Stimulated activated naive CD8-positive, alpha-beta T cell treated with anti-CD3 and anti-CD28 coated beads, Interleukin-15, amount 100 ng/mL, for 72 hours (primary cell): ENCODE measurements around the gene BIRC6.

Source experiments
- ATAC-seq: fragments of 150-1000 bp; cut with Tn5 transposase; 2 replicates; pipeline ENCODE4 v1.10.0; 2021; ENCODE audit warnings: mild to moderate bottlenecking, moderate library complexity
- DNase-seq, 2 donors: peaks; one replicate each; pipeline ENCODE4 v3.0.0; 2021 to 2022
- H3K27ac Mint-ChIP-seq, 2 donors: one replicate each; pipeline ENCODE4 v1.8.0; 2022; ENCODE audit warnings: mild to moderate bottlenecking in 2 of 2, mixed read lengths in 2 of 2, moderate library complexity in 2 of 2
- H3K27me3 Mint-ChIP-seq: one replicate; pipeline ENCODE4 v1.8.0; 2022; ENCODE audit warnings: mixed read lengths
- H3K4me1 Mint-ChIP-seq: one replicate; pipeline ENCODE4 v1.8.0; 2022; ENCODE audit warnings: mild to moderate bottlenecking, mixed read lengths
- H3K4me3 Mint-ChIP-seq, 2 donors: one replicate each; pipeline ENCODE4 v1.8.0; 2022; ENCODE audit warnings: mild to moderate bottlenecking in 2 of 2, mixed read lengths in 2 of 2, moderate library complexity in 1 of 2
- H3K9me3 Mint-ChIP-seq, 2 donors: one replicate each; pipeline ENCODE4 v1.8.0; 2022; ENCODE audit warnings: mixed read lengths in 2 of 2

The BIRC6 gene

DNA sequence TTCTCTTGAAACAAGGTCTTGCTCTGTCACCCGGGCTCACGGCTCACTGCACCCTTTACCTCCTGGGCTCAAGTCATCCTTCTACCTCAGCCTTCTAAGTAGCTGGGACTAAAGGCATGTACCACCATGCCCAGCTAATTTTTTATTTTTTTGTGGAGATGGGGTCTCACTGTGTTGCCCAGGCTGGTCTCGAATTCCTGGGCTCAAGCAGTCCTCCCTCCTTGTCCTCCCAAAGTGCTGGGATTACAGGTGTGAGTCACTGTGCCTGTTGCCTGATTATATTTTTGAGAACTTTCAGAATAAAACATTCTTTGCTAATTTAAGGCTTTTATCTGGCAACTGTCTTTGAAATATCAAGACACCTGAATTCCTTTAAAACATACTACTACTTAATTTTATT is 47.9 kb downstream of the BIRC6 start:
- H3K27me3 Mint-ChIP-seq, result no peaks in the 10 kb centered on the region
- peaks cover 7% of the 10 kb centered on the region for H3K4me1 Mint-ChIP-seq
- peak overlapping the region in 1 of 2 donors; percentile 89 for H3K27ac Mint-ChIP-seq
- DNase-seq (no peak), ATAC-seq (no peak)
- no peak overlapping the region for H3K4me3 Mint-ChIP-seq
- H3K9me3 Mint-ChIP-seq, result no peaks in the 10 kb centered on the region

DNA sequence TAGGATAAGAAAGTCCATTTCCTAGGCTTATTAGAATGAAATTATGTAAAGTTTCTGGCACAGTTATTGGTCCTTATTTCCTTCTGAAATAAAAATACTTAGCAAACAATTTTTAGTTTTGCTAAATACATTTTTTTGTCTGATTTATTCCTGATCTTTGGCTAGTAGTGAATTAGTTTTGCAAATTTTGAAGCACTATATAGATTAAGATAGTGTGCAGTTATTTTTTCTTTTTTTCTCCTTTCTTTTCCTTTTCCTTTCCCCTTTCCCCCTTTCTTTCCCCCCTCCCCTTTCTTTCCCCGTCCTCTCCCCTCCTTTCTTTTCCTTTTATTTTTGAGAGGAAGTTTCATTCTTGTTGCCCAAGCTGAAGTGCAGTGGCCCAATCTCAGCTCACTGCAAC is 59.7 kb downstream of the BIRC6 start:
- Mint-ChIP-seq H3K4me3 (no peak overlapping the region), H3K27ac (no peak overlapping the region), H3K9me3 (no peaks in the 10 kb centered on the region), H3K4me1 (peaks cover 19% of the 10 kb centered on the region), H3K27me3 (no peaks in the 10 kb centered on the region)
- DNase-seq, result no peak
- no peak for ATAC-seq

DNA sequence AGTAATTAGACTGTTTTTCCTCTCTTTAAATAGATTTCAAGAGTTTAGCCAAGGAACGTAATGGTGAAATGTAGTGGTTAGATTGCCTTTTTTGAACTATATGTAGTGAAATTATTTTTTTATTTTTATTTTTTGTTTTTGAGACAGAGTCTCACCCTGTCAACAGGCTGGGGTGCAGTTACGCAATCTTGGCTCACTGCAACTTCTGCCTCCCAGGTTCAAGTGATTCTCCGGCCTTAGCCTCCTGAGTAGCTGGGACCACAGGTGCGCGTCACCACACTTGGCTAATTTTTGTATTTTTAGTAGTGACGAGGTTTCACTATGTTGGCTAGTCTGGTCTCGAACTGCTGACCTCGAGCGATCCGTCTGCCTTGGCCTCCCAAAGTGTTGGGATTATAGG is 60.8 kb downstream of the BIRC6 start:
- no peak overlapping the region for H3K4me3 Mint-ChIP-seq

DNA sequence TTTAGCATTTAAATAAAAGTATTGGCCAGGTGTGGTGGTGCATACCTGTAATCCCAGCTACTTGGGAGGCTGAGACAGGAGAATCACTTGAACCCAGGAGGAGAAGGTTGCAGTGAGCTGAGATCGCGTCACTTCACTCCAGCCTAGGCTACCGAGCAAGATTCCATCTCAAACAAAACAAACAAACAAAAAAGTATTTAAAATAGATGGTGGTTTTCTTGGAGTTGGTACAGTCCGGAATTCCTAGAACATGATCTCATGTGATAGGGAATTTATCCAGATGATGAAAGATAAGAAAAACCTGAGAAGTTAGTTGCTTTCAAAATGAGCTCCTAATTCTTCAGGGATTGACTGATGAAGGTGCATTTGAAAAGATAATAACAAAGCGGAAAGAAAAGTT is 62.0 kb downstream of the BIRC6 start:
- DNase-seq, result no peak
- no peak for ATAC-seq
- Mint-ChIP-seq H3K4me3 (no peak overlapping the region), H3K9me3 (no peaks in the 10 kb centered on the region), H3K27me3 (no peaks in the 10 kb centered on the region), H3K4me1 (peaks cover 36% of the 10 kb centered on the region), H3K27ac (no peak overlapping the region)

More for the DNA sequence above, 60.8 kb downstream of the BIRC6 start:
- no peaks in the 10 kb centered on the region for H3K9me3 Mint-ChIP-seq
- peaks cover 28% of the 10 kb centered on the region for H3K4me1 Mint-ChIP-seq
- DNase-seq (no peak), ATAC-seq (no peak)
- no peaks in the 10 kb centered on the region for H3K27me3 Mint-ChIP-seq
- no peak overlapping the region for H3K27ac Mint-ChIP-seq

DNA sequence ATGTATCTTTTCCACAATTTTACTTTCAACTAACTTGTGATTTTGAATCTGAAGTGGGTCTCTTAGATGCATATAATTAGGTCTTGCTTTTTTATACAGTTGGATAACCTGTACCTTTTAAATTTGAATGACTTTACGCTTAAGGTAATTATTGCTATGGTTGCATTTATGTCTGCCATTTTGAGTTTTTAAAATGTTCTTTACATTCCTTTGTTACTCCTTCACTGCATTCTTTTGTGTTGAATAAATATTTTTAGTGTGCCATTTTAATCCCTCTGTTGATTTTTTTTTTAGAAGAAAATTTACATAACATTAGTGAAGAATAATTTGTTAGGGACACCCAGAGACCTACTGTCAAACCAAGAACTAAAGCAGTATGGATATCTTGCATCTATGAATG is 65.3 kb downstream of the BIRC6 start:
- Mint-ChIP-seq H3K27me3 (no peaks in the 10 kb centered on the region), H3K27ac (no peak overlapping the region), H3K4me3 (no peak overlapping the region), H3K4me1 (peaks cover 62% of the 10 kb centered on the region), H3K9me3 (no peaks in the 10 kb centered on the region)
- DNase-seq (no peak), ATAC-seq (no peak)

DNA sequence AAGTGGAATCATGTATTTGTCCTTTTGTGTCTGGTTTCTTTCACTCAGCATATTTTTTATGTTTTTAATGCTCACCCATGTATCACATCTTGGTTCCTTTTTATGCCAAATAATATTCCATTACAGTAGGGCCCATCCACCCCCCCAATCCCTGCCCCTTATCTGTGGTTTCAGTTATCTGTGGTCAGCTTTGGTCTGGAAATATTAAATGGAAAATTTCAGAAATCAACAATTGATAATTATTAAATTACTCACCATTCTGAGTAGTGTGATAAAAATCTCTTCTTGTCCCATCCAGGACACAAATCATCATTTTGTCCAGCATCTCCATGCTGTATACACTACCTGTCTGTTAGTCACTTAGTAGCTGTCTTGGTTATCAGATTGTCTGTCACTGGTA is 66.7 kb downstream of the BIRC6 start:
- H3K27me3 Mint-ChIP-seq, result no peaks in the 10 kb centered on the region
- no peak overlapping the region for H3K4me3 Mint-ChIP-seq
- H3K9me3 Mint-ChIP-seq, result no peaks in the 10 kb centered on the region
- no peak overlapping the region for H3K27ac Mint-ChIP-seq
- peaks cover 73% of the 10 kb centered on the region for H3K4me1 Mint-ChIP-seq
- ATAC-seq (no peak), DNase-seq (no peak)

DNA sequence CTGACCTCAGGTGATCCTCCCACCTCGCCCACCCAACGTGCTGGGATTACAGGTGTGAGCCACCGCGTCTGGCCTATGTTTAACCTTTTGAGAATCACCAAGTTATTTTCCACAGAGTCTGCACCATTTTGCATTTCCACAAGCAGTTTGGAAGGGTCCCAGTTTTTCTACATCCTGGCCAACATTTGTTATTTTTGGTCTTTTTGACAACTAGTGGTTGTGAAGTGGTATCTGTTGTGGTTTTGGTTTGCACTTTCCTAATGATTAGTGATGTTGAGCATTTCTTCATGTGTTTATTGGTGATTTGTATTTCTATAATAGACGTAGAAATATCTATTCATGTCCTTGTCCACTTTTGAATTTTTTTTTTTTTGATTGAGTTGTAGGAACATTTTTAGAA is 67.9 kb downstream of the BIRC6 start:
- H3K27me3 Mint-ChIP-seq, result no peaks in the 10 kb centered on the region
- no peaks in the 10 kb centered on the region for H3K9me3 Mint-ChIP-seq
- ATAC-seq (no peak), DNase-seq (no peak)
- no peak overlapping the region for H3K4me3 Mint-ChIP-seq
- no peak overlapping the region for H3K27ac Mint-ChIP-seq
- H3K4me1 Mint-ChIP-seq, result peaks cover 71% of the 10 kb centered on the region

DNA sequence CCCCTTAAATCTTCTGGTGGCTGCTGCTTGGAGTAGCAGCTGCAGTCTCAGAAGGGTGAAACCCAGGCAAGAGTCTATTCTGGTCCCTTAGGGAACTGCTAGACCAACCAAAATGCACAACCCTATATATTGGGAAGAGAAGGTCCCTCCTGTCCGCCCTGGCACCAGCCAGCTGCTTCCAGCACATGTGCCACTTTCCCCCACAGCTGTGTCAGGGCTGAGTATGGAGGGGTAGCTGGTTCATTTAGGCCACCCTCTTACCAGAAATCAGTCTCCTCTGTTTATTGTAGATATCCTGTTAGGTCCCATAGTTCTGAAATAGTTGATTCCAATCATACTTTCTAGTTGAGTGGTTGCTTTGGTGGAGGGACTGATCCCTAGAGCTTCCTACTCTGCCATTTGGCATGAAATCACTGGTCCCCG is 68.9 kb downstream of the BIRC6 start:
- Mint-ChIP-seq H3K27ac (peak overlapping the region in 1 of 2 donors; percentile 9), H3K4me1 (peaks cover 62% of the 10 kb centered on the region), H3K4me3 (no peak overlapping the region), H3K9me3 (no peaks in the 10 kb centered on the region), H3K27me3 (no peaks in the 10 kb centered on the region)
- no peak for ATAC-seq
- no peak for DNase-seq

DNA sequence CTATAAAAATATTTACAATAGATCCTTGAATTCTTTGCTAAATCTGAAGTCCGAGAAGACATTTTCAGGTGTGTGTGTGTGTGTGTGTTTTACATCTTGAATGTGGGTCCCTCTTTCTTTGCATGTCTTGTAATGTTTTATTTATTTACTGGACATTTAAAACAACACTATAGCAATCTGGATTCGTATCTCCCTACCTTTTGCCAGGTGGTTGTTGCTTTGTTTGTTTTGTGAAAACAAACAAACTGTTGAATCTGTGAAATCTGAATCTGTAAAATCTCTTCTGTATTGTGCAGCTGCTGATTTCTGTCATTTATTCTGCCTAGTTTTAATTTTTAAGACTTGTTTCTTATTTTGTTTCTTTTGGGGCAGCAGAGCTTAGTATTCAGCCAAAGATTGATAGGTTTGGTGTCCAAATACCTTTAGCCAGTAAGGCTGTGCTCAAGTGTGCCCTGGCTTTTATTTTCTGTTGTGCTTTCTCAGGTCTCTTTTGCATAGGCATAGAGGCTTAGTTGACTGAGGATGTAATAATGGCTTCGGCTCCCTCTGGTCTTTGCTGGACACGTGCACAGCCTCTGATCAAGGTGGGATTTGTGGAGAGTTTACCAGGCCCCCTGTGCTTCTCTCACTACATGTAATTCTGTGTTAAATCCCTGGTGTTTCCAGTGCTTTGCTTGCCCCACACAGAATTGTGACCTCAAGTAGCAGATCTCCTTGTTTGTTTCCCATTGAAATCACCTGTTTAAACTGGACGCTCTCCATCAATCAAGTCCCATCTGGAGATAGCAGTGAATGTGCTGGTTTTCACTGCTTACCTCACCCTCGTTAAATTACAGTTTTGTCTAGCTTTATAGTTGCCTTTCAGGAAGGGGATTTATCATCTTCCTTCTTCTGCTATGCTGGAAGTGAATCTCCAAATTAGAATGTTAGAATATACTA is 71.1 kb downstream of the BIRC6 start:
- Mint-ChIP-seq H3K9me3 (no peaks in the 10 kb centered on the region), H3K27ac (peak overlapping the region in 1 of 2 donors; percentile 66), H3K4me1 (peaks cover 43% of the 10 kb centered on the region), H3K27me3 (no peaks in the 10 kb centered on the region), H3K4me3 (no peak overlapping the region)
- no peak for ATAC-seq
- DNase-seq, result no peak

DNA sequence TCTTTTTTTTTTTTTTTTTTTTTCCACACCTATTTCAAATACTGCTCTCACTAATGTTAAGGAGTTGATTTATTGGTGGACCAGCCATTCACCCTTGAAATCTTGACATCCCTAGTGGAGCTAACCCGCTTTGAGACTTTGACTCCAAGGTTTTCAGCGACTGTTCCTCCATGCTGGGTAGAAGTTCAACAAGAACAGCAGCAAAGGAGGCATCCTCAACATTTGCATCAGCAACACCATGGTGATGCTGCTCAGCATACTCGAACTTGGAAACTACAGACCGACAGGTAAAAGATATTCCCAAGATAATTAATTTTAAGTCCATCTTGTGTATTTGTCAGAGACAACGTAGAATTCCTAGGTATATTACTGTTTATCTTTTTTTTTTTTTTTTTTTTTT is 74.0 kb downstream of the BIRC6 start:
- H3K27me3 Mint-ChIP-seq, result no peaks in the 10 kb centered on the region
- no peak overlapping the region for H3K4me3 Mint-ChIP-seq
- ATAC-seq (no peak), DNase-seq (no peak)
- peaks cover 22% of the 10 kb centered on the region for H3K4me1 Mint-ChIP-seq
- no peaks in the 10 kb centered on the region for H3K9me3 Mint-ChIP-seq
- H3K27ac Mint-ChIP-seq, result no peak overlapping the region

DNA sequence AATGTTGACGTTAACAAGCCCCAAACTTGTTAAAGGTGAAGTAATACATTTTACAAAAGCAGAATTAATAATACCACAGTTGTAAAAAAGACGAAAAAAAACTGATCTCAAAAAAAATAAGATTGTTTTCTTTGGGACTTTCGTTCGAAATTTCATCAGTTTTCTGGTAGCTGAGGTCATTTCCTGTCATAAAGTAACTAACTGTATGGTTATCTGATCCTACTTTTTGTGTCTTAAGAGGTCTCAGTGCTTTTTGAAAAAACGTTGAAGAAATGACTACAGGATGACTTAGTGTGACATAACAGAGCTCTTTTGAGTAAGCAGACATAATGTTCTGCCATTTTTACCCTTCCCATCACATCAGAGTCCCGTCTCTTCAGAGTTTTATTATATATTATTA is 79.3 kb downstream of the BIRC6 start:
- no peak for ATAC-seq
- Mint-ChIP-seq H3K4me3 (no peak overlapping the region), H3K27me3 (no peaks in the 10 kb centered on the region), H3K9me3 (no peaks in the 10 kb centered on the region), H3K4me1 (no peaks in the 10 kb centered on the region), H3K27ac (no peak overlapping the region)
- no peak for DNase-seq

DNA sequence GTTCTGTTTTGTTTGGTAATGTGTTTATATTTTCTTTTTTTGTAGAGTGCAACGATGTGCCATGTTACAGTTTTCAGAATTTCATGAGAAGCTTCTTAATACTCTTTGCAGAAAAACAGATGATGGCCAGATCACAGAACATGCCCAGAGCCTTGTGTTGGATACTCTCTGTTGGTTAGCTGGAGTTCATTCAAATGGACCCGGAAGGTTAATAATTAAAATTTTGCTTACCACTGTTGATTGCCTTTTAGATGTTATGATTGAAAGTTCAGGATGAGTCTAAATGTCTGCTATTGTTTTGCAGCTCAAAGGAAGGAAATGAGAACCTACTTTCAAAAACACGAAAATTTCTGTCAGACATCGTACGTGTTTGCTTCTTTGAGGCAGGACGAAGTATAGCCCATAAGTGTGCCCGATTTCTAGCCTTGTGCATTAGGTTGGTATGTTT is 85.2 kb downstream of the BIRC6 start:
- no peak overlapping the region for H3K4me3 Mint-ChIP-seq
- DNase-seq (no peak), ATAC-seq (no peak)
- no peaks in the 10 kb centered on the region for H3K9me3 Mint-ChIP-seq
- H3K27ac Mint-ChIP-seq, result peak overlapping the region in 1 of 2 donors; percentile 65
- H3K27me3 Mint-ChIP-seq, result no peaks in the 10 kb centered on the region
- no peaks in the 10 kb centered on the region for H3K4me1 Mint-ChIP-seq

DNA sequence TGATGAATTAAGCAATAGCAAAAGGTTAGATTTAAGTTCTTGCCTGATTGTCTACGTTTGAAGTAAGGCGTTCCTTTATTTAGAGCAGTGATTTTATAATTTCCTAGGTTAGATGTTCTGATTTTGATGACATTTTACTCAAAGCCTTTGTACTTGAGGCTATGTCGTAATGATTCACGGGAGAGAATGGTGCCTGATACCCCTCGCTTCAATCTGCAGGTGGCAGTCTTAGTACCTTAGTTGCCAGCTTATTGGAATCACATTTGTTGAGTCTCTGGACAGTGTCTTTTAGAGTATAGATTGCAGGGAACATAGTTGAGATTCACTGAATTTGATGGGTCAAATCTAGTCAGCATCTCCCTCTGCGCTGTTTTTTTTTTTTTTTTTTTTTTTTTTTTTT is 89.5 kb downstream of the BIRC6 start:
- no peak overlapping the region for H3K4me3 Mint-ChIP-seq
- H3K9me3 Mint-ChIP-seq, result no peaks in the 10 kb centered on the region
- H3K27me3 Mint-ChIP-seq, result no peaks in the 10 kb centered on the region
- no peaks in the 10 kb centered on the region for H3K4me1 Mint-ChIP-seq
- DNase-seq (no peak), ATAC-seq (no peak)
- peak overlapping the region in 1 of 2 donors; percentile 57 for H3K27ac Mint-ChIP-seq

DNA sequence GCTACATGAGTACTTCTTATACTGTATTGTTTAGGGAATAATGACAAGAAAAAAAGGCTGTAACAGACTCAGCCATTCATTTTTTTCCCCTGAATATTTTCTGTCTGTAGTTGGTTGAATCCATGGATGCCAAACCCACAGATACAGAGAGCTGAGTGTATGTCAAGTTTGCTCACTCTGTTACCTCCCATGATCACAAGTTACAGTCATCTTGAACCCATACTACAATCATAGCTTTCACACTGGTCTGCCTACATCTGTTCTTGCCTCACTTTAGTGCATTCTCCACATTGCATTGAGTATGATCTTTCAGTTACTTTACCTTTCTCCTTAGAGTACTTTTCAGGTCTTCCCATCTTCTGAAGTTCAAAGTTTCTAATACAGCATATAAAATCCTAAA is 94.0 kb downstream of the BIRC6 start:
- Mint-ChIP-seq H3K27me3 (no peaks in the 10 kb centered on the region), H3K4me1 (no peaks in the 10 kb centered on the region), H3K4me3 (no peak overlapping the region), H3K9me3 (no peaks in the 10 kb centered on the region), H3K27ac (no peak overlapping the region)
- DNase-seq, result no peak
- no peak for ATAC-seq

DNA sequence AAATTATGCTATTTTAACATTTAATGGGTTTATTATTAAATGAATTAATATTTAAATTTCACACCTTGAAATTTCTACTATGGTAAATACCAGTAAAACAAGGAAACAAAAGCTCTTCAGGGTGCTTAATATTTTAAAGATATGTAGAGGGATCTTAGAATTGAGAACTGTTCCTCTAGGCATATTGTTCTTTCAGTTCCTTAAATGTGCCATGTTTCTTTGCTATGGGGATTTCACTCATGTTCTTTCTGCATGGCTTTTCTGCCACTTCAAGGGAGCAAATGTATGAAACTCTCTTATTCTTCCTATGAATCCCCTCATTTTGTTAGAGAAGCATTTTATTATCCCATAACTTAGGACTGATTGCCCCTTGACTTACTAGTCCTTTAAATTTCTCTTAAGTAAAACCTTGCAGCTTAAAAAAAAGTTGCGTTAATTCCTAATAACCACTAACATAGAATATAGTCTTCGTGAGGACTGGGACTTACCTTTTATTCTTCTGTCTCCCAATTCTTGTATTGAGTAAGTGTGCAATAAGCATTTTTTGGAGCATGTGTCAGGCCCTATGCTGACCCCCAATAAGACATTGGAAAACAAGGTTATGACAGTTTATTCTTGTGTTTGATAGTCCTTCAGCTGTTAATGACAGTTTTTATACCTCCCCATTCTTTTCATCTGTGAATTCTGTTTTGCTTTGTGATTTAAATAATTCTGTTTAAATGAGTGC is 95.7 kb downstream of the BIRC6 start:
- H3K9me3 Mint-ChIP-seq, result no peaks in the 10 kb centered on the region
- no peak overlapping the region for H3K4me3 Mint-ChIP-seq
- no peak for DNase-seq
- ATAC-seq, result no peak
- H3K27ac Mint-ChIP-seq, result no peak overlapping the region
- H3K4me1 Mint-ChIP-seq, result no peaks in the 10 kb centered on the region
- no peaks in the 10 kb centered on the region for H3K27me3 Mint-ChIP-seq
